Stimulated activated CD8-positive, alpha-beta memory T cell treated with anti-CD3 and anti-CD28 coated beads, Interleukin-7, amount 100 ng/mL, for 48 hours (primary cell): ENCODE measurements around the gene SSUH2.
"Not testable (repeated sequence)": the region's sequence is repeated elsewhere in the genome, so short reads cannot be mapped to it uniquely, and the experiment has no call there.

Experiments
- DNase-seq, 2 donors: peaks; one replicate each; pipeline ENCODE4 v3.0.0-alpha.2; 2020; ENCODE audit warnings: low read depth in 1 of 2; ENCODE audit errors: extremely low read depth in 1 of 2

SSUH2 gene

DNA sequence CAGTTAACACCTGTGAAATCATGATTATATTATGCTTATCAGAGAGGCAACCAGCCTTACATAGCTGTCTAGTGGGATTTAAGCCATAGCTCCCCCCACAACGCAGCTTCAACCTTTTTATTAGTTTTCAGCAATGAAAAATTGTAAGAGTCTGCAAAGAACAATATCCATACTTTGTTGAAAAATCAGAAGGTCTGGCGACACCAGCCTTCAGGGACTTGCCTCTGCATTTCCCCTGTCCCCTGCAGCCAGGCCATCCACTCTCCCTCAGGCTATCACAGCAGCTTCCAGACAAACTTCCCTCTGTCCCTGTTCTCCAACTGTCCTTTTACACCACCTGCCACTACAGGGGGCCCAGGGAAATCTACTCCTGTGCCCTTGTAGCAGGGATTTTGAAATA lies 59.9 kb downstream of the SSUH2 start:
- DNase-seq: no peak

DNA sequence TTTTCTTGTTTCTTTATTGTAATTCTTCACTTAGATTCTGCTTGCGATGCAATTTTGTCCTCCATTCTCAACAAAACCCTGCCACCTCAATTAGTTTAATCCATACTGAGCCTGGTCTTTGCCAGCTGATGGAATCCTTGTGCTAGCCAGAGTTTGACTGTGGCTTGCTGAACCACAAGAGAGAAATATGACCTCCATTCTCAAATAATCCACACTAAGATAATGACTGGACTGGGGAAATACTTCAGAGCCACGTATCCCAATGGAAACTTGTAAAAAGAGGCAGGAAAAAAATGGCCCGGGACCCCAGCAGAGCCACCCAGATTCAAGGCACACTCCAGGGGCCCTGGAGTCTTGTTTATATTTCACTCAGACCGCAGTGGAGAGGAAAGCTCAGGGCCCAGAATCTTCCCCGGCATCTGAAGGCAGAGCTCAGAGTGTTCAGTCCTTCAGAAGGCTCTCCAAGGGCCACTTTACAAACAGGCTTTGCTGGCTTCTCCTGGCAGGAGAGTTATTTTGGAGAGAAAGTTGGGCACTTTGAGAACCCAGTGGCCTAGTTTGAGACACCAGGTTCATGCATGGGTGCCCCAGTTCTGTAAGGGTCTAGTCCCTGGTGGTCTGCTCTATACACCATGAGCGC lies 62.7 kb downstream of the SSUH2 start:
- DNase-seq: no peak

DNA sequence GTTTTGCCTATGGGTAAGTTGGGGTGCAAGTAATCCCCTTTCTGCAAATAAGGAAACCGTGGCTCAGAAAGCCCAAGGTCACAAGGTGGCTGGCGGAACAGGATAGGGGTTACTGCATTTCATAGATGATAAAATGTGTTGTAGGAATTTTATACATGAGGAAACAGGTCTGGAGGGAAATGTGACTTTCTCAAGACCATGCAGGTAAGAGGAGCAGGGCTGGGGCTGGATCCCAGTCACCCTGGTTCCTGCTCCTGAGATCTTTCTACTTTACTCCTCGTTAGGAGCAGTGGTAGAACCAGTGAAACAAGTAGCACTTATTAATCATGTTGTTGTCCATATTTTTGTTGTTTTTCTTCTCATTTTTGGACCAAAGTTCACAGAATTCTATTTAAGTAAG lies 63.2 kb downstream of the SSUH2 start:
- DNase-seq: no peak

DNA sequence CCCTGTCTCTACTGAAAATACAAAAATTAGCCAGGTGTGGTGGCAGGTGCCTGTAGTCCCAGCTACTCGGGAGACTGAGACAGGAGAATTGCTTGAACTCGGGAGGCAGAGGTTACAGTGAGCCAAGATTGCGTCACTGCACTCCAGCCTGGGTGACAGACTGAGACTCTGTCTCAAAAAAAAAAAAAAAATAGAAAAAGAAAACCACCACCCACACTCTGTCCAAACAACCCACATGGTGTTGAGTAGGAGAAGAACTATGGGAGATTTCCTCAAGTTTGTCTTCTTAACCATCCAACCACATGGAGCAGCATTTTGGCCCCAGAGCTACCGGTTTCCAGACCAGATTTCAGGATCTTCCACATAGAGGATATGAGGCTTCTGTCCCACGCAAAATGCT lies 64.2 kb downstream of the SSUH2 start:
- DNase-seq: not testable (repeated sequence)

DNA sequence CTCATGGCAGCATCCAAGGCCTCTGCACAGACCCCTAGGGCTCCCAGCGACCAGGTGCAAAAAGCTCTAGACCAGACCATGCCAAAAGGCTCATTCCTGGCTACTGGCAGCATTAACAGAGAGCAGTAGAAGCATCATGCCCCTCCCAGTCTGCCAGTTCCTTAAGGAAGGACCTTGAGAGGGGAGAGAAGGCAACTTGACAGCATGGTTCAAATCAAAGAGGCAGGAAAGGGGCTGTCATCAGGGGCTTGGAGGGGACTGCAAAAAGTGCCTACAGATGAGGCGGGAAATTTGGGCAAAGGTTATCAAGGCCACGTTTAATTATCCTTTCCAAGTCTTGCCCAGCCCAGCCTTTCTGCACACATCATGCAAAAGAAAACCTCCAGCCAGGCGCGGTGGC lies 64.7 kb downstream of the SSUH2 start:
- DNase-seq: no peak

DNA sequence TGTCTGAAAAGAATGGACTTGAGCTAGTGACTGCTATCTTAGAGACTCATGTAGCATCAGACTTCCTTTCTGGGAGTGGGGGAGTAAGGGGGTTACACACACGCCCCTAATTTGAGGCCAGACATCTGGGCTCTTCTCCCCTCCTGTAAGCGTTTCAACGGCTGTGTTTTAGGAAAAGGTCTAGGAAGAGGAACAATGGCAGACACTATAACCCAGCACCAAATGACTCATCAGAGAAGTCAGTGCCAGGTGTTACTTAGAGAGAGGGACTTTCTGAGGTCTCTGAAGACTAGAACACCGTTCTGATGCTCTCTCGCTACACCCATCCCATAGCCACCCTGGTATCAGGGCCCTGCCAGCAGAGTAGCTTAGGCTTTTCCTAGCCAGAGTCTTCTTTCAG lies 65.5 kb downstream of the SSUH2 start:
- DNase-seq: no peak

DNA sequence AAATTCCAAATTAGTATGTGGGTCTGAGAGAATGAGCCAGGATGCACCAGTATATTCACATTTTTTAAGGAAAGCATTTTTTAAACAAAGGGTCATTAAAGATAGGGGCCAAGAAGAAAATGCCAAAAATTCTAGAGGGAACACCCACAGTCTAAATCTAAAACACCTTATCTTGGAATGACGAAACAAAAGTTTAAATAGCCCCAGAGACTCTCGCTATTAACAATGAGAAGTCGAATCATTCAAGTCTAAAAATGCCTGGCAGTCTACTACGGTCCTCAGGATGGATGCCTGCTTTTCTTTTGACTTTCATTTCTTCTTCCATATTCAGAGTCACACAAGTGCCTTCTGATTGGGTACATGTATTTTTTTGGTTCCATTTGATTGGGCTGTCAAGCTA lies 66.3 kb downstream of the SSUH2 start:
- no peak for DNase-seq

DNA sequence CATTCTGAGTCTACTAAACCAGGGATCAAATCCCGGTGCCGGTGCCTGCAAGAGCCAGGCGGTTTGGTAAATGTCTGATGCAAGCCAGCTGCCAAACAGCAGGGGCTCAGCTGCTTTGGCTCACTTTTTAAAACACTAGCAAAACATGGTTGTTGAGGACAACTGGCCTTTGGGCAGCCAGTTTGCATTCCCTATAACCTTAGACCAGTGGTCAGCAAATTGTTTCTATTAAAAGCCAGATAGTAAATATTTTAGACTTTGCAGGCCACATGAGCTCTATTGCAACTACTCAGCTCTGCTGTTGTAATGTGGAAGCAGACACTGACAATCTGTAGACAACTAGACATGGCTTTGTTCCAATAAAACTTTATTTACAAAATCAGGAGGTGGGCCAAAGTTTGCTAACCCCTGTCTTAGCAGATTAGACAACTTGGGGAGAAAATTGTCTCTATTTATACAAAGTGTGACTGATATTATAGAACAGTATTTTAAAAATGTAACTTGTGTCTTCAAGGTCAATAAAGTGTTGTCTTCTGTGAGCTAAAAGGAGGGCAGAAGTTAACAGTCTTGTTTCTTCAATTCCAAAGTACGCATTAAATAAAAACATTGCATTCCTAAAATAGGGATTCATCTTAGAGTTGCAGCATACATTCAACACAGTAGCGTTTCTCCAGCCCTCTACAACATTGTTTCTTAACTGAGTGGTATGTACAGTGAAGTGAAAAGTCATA lies 67.6 kb downstream of the SSUH2 start:
- DNase-seq: no peak

DNA sequence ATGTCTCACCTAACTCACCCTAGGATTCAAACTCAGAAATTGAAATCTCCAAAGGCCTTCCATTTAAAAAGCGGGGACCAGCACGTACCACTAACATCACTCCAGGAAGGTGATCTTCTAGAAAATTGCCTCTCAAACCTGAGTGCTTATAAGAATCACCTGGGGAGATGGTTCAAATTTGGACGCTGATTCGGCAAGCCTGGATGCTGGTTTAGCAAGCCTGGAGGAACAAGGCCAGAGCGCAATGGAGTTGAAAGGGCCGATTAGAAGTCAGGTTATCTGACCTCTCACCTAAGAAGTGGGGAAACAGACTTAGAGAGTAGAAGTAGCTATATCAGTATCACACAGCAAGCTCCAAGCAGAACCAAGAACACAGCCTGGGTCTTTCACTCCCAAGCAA lies 68.2 kb downstream of the SSUH2 start:
- DNase-seq: no peak

DNA sequence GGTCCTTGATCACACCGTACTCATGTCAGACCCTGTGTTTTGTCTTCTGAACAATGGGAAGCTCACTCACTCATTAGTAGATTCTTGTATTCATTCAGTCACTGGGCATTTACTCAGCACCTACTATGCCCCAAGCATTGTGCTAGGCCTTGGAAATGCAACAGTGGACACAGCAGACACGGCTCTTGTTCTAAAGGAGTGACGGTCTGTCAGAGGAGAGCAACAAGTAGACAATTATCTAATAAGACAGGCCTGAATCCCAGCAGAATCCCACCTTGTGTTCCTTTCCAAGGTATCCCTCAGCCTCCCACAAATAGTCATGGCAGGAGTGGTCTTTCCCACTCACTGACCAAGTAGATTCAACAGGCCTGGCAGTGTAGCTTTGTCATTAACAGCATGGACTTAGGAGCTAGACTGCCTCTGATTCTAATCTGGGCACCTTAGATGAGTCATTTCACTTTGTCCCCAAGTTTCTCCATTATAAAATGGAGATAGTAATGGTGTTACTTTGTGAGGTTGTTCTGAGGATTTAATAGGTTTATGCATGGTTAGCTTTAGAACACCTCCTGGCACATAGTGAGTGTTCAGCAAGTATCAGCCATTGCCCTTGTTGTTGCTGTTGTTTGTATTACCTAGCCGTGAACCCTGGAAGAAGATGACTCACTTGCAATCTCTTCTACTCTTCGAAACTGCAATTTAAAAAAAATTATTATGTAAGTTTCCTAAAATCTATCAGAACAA lies 69.1 kb downstream of the SSUH2 start:
- no peak for DNase-seq

DNA sequence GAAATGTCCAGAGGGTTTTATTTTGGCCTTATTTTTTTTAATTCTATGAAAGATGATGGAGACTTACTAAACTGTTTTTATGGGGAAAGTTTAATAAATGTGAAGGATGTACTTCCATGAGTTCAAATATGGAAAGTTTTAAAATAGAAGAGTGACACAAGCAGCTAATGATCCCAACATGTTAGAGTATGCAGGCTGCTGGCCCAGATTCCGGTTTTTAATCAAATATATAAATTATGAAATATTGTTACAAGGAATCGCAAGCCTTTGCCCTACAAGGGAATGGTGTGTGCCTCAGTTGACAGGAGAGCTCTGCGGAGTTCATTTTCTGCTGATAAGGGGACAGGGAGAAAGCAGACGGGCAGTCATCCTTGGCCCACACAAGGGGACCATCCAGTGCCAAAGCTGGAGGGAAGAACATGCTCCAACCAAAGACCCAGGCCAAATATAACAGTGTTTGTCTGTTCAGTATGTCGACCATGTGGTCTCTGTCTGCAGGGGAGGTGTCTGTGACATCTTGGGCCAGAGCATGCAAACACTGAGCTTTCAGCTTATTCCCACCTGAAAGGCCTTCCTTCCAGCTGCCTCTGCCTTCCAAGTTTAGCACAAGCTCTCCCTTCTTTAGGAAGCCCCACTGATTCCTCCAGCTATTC lies 69.8 kb downstream of the SSUH2 start:
- no peak for DNase-seq

DNA sequence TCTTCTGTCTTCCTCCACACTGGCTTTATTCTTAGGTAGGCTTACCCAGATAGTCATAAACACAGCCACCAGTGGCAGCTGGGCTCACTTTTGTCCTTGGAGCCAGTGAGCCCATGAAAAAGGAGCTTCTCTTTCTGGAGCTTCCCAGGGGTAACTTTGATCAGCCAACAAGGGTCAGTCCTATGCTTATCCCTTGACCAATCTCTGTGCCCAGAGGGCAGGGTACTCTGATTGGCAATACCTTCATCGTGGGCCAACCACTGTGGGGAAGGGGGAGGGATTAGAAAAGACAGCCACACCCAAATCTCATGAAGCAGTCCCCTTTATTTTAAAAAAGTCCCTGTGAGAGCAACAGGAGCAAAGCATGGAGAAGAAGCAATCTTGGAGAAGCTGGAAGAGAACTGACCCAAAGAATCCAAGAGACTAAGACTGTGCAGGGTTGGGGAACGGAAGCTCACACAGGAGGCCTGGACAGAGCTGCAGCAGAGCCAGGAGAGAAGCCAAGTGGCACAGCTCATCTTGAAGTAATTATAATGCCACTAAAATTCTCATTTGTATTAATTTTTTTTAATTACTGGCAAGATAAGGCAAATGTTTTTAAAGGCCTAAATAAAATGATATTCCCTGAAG lies 70.4 kb downstream of the SSUH2 start:
- no peak for DNase-seq

DNA sequence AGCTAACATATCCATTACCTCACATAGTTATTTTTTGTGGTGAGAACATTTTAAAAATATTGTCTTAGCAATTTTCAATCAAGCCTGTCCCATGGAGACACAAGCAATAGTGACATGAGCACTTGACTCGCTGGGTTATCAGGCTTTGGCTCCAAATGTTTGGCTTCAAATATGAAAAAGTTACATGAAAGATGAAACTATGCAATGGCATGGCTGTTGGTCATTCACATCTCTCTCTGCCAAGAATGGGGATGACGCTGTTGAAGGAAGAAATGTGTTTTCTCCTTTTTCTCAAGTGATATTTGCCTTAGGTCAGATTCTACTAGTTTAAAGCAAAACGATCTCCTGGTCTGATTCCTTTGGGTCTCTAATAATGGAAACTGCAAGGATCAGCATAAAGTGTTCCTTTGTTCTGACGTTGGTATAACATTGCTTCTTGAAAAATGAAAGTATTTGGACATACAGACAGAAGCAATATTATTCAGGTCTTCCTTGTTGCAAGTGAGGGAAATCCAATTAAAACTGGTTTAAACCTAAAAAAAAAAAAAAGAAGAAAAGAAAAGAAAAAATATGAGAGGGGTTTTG lies 71.2 kb downstream of the SSUH2 start:
- DNase-seq: no peak

DNA sequence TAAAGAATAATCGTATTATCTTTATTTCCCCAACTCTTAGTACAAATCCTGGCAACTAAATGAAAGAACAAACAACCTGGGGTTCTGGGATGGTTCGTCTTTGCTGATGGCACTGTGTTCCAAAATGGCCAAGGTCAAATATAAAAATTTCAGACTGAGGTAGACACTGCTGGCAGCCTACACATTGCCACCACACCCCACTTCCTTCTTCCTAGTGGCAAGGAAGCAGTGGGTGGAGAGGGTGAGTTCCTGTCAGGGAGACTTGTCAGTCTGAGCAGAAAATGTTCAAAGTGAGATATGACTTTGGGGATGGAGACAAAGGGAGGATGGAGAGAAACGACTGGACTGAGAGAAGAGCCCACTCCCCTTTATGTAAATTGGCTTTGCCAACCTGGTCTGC lies 73.3 kb downstream of the SSUH2 start:
- DNase-seq: no peak
